H1 (cell line): Measurements from ENCODE around the gene PLXNA4.

Experiments used
- ATF3 ChIP-seq: IDR thresholded peaks from 2 replicates; pipeline ENCODE4 v1.6.1; 2011; ENCODE audit warnings: low read depth, mild to moderate bottlenecking, low read length; ENCODE audit not compliant: insufficient read depth
- POLR2A ChIP-seq, 2 experiments: IDR thresholded peaks; 1 replicate in 1 of 2; 2 replicates in 1 of 2; pipeline ENCODE4 v1.6.1; 2011; ENCODE audit warnings: low read depth in 2 of 2, low read length in 2 of 2, mild to moderate bottlenecking in 2 of 2; ENCODE audit errors: control extremely low read depth in 1 of 2
- SIN3A ChIP-seq, 2 experiments: IDR thresholded peaks in 1 of 2; conservative IDR thresholded peaks in 1 of 2; 2 replicates each; pipeline ENCODE4 v1.6.1; 2011 to 2012; ENCODE audit warnings: low read length in 2 of 2, improper control_type of control experiment in 1 of 2, low read depth in 1 of 2, mild to moderate bottlenecking in 1 of 2

GRCh38 chr7:132155715-132156114 is 420.6 kb downstream of the PLXNA4 start:
- TF ChIP-seq POLR2A (IDR thresholded peaks at IDR 0.05; ENCODE audit: control extremely low read depth in 1 of 2, low read depth in 2 of 2, low read length in 2 of 2): no peak
- TF ChIP-seq SIN3A (conservative IDR thresholded peaks at IDR 0.05 in 1 of 2, IDR thresholded peaks at IDR 0.05 in 1 of 2; ENCODE audit: low read depth in 1 of 2, low read length in 2 of 2): no peak
- TF ChIP-seq ATF3: no peak
